ENCODE data around the gene SELENOH.
"Not testable (repeated sequence)": the region's sequence is repeated elsewhere in the genome, so short reads cannot be mapped to it uniquely, and the experiment has no call there.

The SELENOH gene, protein sequence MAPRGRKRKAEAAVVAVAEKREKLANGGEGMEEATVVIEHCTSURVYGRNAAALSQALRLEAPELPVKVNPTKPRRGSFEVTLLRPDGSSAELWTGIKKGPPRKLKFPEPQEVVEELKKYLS

DNA sequence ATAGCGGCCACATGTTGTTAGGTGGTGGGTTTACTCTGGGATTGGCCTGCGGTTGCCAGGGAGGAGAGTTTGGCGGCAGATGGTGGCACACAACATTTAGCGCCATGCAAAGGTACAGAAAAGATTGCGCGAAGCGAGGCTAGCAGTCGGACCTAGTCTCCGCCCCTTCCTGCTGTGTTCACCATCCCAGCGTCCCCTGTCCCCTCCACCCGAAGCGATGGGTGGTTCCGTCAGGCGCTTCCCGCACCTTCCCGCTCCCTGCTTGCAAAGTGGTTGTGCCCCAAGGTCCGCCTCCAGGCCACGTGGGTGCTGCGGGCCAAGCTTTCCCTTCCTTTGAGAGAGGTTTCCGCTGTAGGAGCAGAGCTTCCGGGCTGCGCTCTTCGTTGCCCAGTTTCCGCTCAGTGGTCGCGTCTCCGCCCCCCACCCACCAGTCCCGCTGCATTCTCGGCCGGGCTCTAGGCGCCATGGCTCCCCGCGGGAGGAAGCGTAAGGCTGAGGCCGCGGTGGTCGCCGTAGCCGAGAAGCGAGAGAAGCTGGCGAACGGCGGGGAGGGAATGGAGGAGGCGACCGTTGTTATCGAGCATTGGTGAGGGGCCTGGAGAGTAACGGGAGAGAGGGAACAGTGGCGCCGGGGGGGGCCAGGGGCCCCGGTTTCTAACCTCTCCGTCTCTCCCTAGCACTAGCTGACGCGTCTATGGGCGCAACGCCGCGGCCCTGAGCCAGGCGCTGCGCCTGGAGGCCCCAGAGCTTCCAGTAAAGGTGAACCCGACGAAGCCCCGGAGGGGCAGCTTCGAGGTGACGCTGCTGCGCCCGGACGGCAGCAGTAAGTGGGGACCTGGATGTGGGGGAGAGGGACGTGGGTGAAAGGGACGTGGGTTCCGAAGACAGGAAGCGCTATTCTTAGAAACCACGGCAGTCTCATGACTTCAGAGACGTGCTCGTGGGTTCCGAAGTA, at the start of gene SELENOH:
SELENOH (plus strand) TSS at position 360 of the 955 bp plus-strand sequence; CDS start at position 465, 105 bp downstream.
- peak; percentile 81 for DNase-seq

DNA sequence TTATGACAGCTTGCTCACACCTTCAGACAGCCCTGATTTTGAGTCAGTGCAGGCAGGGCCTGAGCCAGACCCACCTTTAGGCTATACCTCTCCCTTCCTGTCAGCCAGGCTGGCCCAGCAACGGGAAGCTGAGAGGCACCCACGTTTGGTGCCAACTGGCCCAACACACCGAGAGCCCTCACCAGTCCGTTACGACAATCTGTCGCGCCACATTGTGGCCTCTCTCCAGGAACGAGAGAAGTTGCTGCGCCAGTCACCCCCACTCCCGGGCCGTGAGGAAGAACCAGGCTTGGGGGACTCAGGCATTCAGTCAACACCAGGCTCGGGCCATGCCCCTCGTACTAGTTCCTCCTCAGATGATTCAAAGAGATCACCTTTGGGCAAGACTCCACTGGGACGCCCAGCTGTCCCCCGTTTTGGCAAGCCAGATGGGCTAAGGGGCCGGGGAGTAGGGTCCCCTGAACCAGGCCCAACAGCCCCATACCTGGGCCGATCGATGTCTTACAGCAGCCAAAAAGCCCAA, 42.4 kb upstream of the SELENOH start:
- DNase-seq = no peak

DNA sequence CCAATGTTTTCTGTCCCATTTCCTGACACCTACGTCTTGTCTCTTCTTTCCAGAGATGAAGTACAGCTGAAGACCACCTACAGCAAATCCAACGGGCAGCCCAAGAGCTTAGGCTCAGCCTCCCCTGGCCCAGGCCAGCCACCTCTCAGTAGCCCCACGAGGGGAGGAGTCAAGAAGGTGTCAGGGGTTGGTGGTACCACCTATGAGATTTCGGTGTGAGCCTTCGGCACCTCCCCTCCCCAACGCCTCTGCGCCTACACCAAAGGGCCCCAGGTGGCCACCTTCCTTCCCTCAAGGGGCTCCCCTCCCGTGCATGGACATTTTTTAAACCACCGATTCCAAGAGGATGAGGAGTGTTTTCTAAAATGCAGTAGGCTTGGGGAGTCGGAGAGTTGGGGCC, 41.5 kb upstream of the SELENOH start:
- no peak for DNase-seq

DNA sequence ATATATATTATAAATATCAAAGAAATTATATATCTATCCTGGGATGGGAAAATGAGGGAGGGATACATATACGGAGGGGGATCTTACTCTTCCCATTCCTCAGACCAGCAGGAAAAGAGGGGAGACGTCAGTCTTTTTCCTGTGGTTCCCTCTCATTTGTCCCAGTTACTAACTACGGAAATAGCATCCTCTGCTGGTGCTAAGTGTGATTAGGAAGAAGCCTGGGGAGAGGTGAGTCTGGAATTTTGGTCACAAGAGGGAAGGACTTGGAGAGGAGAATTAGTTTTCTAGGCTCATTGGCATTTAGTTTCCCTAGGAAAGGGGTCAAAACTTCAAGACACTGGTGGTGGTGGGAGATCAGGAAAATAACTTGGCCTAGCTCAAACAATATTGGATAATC, 40.9 kb upstream of the SELENOH start:
- DNase-seq = no peak

DNA sequence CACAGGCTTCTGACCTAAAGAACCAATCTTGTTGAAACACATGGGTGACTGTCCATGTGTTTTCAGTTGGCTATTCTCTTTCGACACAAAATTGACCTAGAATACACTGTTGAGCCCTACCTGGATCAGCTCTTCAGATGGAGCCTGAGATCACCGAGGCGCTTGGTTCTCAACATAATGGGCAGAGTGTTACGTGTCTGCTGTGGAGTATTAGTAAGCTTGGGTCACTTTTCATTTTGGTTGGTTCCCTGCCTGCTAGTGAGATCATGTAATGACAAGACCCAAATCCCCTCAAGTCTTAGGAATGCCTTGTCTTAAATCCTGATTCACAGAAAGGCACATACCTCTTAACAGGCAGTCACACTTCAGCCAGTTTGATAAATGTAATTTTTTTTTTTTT, 38.0 kb upstream of the SELENOH start:
- DNase-seq = no peak

DNA sequence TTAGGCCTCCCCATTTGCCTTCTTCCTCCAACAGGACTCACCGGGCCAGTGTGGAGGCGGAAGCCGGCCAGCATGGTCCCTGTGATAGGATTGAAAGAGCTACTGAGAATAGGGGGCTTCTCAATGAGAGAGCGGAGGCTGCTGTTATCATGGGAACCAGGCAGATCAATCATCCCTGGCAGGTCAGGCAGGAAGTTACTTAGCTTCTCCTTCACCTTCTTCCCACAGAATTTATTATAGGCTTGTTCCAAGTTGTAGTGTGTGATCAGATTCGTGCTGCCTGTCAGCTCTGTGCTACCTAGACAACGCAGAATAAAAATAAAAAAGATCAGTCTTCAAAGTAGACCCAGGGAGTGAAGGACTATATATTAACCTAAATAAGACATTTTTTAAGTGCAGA, 36.4 kb upstream of the SELENOH start:
- no peak for DNase-seq

DNA sequence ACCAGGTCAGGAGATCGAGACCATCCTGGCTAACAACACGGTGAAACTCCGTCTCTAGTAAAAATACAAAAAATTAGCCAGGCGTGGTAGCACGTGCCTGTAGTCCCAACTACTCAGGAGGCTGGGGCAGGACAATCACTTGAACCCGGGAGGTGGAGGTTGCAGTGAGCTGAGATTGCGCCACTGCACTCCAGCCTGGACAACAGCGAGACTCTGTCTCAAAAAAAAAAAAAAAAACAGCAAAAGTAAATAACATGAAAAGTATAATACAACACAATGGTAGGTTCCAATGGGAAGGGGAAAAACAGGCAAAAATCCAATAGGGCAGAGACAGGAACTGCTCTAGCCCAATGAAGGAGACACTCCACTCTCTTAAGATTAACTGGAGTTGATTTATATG, 35.9 kb upstream of the SELENOH start:
- not testable (repeated sequence) for DNase-seq

DNA sequence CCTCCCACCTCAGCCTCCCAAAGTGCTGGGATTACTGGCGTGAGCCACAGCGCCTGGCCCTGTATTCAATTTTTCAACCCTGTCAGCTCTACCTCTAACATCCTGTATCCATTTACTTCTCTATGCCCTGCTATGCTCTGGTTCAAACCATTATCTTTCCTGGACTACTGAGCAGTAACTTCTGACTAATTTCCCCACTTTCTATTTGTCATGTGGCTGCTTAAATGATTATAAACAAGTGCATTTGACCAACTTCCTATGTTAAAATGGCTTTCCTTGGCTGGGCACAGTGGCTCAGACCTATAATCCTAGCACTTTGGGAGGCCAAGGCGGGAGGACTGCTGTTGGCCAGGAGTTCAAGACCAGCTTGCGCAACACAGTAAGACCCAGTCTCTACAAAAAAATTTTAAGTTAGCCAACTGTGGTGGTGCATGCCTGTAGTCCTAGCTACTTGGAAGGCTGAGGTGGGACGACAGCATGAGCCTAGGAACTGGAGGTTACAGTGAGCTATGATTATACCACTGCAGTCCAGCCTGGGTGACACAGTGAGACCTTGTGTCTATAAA, 31.4 kb upstream of the SELENOH start:
- no peak for DNase-seq

DNA sequence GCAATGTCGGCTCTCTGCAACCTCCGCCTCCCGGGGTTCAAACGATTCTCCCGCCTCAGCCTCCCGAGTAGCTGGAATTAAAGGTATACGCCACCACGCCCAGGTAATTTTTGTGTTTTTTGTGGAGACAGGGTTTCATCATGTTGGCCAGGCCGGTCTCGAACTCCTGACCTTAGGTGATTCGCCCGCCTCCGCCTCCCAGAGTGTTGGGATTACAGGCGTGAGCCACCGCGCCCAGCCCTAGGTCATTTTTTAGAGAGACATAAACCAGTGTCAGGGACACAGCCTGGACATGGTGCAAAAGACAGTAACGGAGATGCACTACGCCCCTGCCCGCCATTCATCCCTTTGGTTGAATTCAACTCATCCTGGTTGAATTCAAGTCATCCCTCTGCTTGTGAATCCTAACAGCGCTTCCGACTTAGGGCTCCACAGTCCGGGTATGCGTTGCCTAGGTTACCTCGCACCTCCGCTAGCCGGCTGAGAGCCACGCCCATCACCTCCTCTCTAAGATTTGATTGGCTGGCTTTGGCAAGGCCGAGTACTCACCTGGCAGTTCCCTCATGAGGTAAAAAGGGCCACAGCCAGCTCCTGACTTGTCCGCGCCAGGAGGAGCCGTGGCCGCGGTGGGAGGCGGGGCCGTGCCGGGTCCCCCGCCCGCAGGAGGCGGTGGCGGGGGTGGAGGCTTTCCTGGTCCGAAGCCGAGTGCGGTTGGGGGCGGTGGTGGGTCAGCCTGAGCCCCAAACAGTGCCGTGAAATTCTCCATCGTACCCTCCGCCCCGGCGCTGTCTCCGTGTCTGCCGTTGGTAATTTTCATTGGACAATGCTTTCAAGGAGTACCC, 29.7 kb upstream of the SELENOH start, which contains the start of gene MED19:
MED19 (minus strand) TSS at position 802 of the 842 bp plus-strand sequence; CDS start at position 766, 36 bp downstream.
- peak; percentile 50 for DNase-seq

DNA sequence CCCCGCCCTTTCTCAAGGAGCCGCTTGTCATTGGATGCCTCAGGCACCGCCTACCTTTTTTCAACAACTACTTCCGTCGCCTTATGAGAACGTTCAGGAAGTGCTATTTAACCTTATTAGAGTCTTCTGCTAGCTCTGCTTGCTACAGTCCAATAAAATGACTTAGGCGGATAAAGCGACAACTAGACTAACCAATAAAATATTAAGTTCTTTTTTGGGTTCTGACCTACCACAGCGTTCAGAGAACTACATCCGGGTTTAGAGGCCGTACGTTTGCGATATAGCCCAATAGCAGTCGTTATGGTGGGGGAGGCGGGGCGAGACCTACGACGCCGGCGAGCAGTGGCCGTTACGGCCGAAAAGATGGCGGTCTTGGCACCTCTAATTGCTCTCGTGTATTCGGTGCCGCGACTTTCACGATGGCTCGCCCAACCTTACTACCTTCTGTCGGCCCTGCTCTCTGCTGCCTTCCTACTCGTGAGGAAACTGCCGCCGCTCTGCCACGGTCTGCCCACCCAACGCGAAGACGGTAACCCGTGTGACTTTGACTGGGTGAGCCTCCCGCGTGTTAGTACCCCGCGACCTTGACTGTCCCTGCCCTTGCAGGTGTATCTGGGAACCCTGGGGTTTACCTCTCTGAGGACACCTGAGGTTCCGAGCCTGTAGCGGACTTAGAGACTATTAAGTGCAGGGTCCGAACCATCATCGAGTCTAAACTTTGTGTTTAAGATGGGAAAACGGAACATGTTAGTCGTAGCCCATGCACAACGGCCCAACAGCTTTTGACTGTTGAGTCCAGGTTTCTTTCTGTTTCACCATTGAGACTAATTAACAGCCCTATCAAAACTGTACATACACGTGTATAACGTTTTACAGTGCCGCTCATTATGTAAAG, 28.8 kb upstream of the SELENOH start, which contains the start of gene TMX2:
TMX2 (plus strand) TSS at position 338 of the 895 bp plus-strand sequence; CDS start at position 364, 26 bp downstream.
- peak; percentile 100 for DNase-seq

DNA sequence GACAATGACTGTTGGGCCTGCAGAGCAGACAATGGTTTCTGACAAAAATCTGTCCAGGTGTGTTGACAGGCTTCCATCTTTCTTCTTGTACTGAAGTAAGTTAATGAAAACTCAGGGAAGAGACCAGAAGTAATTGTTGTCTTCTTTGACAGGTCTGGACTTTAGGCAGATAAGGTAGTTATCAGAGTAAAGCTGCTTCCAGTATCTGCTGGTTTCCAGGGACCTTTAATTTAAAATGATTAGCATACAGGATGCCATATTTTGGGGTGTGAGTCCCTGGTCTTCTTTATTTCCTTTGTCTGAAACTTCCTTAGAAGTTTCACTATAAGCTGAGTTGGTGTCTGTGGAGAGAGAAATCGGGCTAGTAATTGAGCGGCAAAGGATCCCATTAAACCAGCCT, 27.5 kb upstream of the SELENOH start:
- DNase-seq = no peak

DNA sequence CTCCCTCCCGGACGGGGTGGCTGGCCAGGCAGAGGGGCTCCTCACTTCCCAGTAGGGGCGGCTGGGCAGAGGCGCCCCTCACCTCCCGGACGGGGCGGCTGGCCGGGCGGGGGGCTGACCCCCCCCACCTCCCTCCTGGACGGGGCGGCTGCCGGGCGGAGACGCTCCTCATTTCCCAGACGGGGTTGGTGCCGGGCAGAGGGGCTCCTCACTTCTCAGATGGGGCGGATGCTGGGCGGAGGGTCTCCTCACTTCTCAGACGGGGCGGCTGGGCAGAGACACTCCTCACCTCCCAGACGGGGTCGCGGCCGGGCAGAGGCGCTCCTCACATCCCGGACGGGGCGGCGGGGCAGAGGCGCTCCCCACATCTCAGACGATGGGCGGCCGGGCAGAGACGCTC, 24.6 kb upstream of the SELENOH start:
- not testable (repeated sequence) for DNase-seq

DNA sequence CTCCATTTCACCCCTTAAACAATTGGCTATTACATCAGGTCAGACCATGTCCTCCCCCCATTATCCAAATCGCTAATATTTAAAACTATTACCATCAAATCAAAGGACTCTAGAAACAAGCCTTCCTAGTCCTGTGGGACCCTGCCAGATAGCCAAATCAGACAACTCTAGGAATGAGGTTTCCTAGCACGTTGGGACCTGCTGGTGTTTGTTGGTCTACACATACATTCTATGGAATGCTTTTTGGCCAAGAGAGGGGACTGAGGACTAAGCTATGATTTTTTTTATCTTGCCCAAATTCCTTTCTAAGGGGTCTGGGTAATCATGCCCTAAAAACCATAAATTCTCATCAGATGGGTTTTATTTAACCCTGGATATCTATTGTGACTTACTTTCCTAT, 14.1 kb upstream of the SELENOH start:
- no peak for DNase-seq

DNA sequence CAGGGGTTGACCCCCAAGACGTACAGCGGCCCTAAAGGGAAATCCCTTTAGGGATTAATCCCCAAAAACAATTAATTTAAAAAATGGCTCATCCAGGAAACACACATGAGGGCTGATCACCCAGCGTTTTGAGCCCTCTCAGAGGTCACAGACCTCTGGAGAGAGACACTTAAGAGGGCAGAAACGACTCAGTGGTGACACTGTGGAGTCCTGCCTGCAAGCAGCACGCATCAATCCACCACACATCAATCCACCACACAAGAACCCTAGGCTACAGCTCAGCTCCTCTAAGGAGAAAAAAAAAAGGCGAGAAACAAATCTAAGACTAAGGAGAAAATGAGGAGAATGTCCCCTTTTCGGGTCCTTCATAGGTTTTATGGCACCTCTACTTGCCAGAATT, 12.5 kb upstream of the SELENOH start:
- no peak for DNase-seq

DNA sequence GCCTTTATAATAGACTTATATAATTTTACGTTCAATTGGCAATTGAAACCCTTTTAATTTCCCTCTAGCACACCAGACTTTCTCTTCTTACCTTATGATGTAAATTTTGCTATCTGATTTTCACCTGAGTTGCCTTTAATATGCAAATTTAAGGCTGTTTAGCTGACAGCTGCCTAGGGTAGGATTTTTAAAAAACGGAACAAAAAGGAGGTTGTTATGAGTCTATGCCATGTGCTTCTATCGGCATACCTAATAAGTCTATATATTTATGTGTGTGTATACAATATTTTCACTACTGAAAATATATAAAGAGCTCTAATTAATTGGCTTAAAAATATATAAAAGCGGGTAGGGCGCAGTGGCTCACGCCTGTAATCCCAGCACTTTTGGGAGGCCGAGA, 11.8 kb upstream of the SELENOH start:
- DNase-seq = no peak

DNA sequence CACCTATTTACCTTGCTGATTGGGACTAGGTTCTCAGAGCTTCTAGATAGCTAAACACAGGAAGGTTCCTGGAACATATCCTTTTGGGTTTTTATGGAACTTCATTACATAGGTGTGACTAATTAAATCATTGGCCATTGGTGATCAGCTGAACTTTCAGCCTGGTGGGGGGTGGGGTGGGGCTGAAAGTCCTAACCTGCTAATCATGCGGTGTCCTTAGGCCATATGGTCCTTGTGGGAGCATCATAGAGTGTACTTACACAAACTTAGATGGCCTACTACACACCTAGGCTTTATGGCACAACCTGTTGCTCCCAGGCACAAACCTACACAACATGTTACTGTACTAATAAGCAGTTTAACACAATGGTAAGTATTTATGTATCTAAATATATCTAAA, 8.6 kb upstream of the SELENOH start:
- DNase-seq = no peak

DNA sequence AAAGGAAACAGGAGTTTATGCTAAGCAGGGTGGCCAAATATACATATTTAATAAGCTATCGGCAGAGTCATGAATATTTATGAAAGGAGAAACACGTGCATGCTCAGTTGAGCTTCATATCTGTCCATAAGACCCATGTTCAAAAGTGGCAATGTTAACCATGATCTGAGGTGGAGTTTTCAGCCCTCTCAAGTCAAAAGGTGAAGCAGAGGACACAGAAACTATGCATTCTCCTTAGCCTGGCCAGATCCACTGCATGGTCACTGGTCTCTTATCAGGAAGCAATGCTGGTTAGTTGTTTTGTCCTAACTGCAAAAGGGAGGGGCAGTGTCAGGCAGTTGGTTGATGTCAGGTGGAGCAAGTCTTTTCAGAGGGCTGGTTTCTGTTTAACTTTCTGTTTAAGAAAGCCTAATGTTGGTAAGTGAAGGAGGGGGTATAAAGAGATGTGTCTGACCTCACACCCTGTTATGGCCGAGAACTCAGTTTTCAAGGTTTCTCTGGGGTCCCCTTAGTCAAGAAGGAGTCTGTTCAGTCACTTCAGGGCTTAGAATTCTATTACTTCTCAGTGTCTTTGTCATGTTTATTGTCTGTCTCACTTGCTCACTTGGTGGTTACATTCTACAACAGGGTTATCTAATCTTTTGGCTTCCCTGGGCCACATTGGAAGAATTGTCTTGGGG, 5.5 kb upstream of the SELENOH start:
- no peak for DNase-seq

DNA sequence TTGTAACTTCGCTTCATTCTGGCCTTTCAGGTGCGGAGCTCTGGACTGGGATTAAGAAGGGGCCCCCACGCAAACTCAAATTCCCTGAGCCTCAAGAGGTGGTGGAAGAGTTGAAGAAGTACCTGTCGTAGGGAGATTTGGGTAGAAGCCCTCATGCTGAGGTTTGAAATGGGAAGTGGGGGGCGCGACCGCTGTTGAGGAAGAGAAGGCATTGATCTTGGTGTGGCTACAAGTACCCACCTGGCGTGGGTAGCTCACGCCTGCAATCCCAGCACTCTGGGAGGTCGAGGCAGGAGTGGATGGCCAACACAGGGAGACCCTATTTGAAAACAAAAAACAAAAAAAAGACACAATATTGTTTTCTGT, 779 bp downstream of the SELENOH start:
- no peak for DNase-seq

DNA sequence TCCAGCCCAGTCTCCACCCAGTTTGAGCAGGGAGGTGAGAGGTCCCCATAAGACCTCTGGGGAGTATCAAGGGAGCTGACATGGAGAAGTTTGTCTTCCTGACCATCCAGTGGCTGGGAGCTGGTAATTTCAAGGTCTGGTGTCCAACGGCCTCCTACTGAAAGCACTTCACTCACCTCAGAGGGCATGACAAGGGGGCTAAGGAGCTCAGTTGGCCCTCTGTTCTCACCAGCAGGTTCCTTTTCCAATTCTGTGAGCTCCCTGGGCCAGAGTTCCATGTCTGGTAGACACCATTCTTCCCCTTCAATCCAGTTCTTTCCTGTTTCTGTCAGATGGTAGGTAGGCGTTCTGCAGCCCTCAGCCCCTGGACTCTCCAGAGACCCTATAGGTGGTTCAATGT, 3.1 kb downstream of the SELENOH start:
- no peak for DNase-seq

DNA sequence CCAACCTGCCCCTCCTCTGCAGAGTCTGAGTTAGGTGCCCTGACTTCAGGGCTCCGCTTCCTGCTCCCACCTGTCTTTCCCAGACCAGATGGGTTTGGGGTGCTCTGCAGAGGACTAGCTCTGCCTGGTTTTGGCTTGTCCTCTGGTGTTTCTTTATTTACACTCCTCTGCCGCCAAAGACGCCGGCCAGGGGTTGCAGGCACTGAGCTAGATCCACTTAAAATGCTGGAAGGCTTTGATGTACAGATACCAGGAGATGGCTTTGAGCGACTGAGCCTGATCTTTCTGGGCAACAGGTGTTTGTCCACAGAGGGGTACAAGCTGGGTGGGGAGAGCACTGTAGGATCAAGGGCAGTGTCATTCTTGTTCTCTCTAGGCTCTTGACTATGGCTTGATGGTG, 3.9 kb downstream of the SELENOH start:
- no peak for DNase-seq

DNA sequence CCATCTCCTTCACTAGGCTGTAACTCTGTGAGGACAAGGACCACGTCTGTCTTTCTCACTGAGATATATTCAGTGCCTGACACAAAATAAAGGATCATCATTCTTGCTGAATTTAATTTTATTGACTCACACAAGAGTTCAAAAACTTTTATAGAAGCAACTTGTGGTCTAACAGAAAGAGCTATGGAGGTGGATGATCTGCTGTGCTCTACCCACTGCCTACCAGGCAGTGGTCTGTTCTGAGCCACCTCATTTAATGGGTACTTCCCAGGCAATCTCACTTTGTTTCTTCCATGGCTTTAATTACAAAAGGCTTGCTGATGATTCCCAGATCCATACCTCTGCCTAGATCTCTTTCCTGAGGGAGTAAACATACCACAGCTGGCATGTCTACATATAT, 5.6 kb downstream of the SELENOH start:
- no peak for DNase-seq
